GM23338 (cell line): ENCODE measurements around the gene CITED1. TPM values are rescaled to one million over a fixed set of nuclear protein-coding genes. Genes with fewer than 3 reads are reported as not detected.

Experiments used
- ATAC-seq: fragments of 200-7000 bp; cut with Tn5 transposase; 3 replicates; pipeline ENCODE4 v1.9.1; 2020
- DNase-seq: peaks from one replicate; pipeline ENCODE4 v3.0.0-alpha.2; 2015; ENCODE audit warnings: low spot score
- H2AFZ ChIP-seq: fragments of 200-600 bp; sonication (generic); 2 replicates; pipeline ENCODE4 v1.8.0; 2016; ENCODE audit warnings: antibody characterized with exemption, mild to moderate bottlenecking, moderate library complexity
- H3F3A ChIP-seq: fragments of 200-600 bp; sonication (generic); replicated peaks from 2 replicates; pipeline ENCODE4 v1.8.0; 2017; ENCODE audit warnings: antibody characterized with exemption, mixed run types, low read depth
- H3K27ac ChIP-seq: fragments of 200-600 bp; sonication (generic); 2 replicates; pipeline ENCODE4 v1.6.1; 2016; ENCODE audit warnings: low read depth
- H3K27me3 ChIP-seq: fragments of 200-600 bp; sonication (generic); 2 replicates; pipeline ENCODE4 v1.8.0; 2016; ENCODE audit warnings: mild to moderate bottlenecking, mixed run types, moderate library complexity; ENCODE audit not compliant: insufficient read depth
- H3K36me3 ChIP-seq: fragments of 200-600 bp; sonication (generic); 2 replicates; pipeline ENCODE4 v1.8.0; 2016; ENCODE audit warnings: mild to moderate bottlenecking; ENCODE audit not compliant: insufficient read depth
- H3K4me1 ChIP-seq: fragments of 200-600 bp; sonication (generic); 2 replicates; pipeline ENCODE4 v1.8.0; 2016; ENCODE audit warnings: mild to moderate bottlenecking, moderate library complexity; ENCODE audit not compliant: insufficient read depth
- H3K4me2 ChIP-seq: fragments of 200-600 bp; sonication (generic); 2 replicates; pipeline ENCODE4 v1.7.1; 2017; ENCODE audit warnings: mixed run types
- H3K4me3 ChIP-seq: fragments of 200-600 bp; sonication (generic); 2 replicates; pipeline ENCODE4 v1.6.1; 2016; ENCODE audit warnings: mixed run types
- H3K79me2 ChIP-seq: fragments of 200-600 bp; sonication (generic); replicated peaks from 2 replicates; pipeline ENCODE4 v1.8.0; 2017; ENCODE audit warnings: mild to moderate bottlenecking; ENCODE audit not compliant: insufficient read depth
- H3K9me2 ChIP-seq: fragments of 200-600 bp; sonication (generic); 2 replicates; pipeline ENCODE4 v1.8.0; 2017; ENCODE audit not compliant: insufficient read depth
- H4K20me1 ChIP-seq: fragments of 200-600 bp; sonication (generic); replicated peaks from 2 replicates; pipeline ENCODE4 v1.8.0; 2017; ENCODE audit warnings: mild to moderate bottlenecking; ENCODE audit not compliant: insufficient read depth
- H3K27ac Mint-ChIP-seq: 2 replicates; pipeline ENCODE4 v1.8.0; 2020; ENCODE audit warnings: inconsistent platforms, mild to moderate bottlenecking, moderate library complexity, mixed read lengths
- H3K27me3 Mint-ChIP-seq: 3 replicates; pipeline ENCODE4 v1.8.0; 2022; ENCODE audit warnings: low read depth, mild to moderate bottlenecking, moderate library complexity, mixed read lengths, inconsistent platforms; ENCODE audit not compliant: insufficient read depth, poor library complexity
- H3K36me3 Mint-ChIP-seq: 3 replicates; pipeline ENCODE4 v1.8.0; 2021; ENCODE audit warnings: low read depth, mild to moderate bottlenecking, inconsistent platforms, moderate library complexity, mixed read lengths
- H3K4me1 Mint-ChIP-seq: 3 replicates; pipeline ENCODE4 v1.8.0; 2020; ENCODE audit warnings: mild to moderate bottlenecking, inconsistent platforms, mixed read lengths
- H3K4me3 Mint-ChIP-seq: 3 replicates; pipeline ENCODE4 v1.8.0; 2021; ENCODE audit warnings: moderate library complexity, mild to moderate bottlenecking, inconsistent platforms, mixed read lengths
- H3K9me3 Mint-ChIP-seq: 3 replicates; pipeline ENCODE4 v1.8.0; 2020; ENCODE audit warnings: moderate library complexity, mild to moderate bottlenecking, inconsistent platforms, mixed read lengths
- STAT1 ChIP-seq: IDR thresholded peaks from one replicate; pipeline ENCODE4 v1.6.1; 2016; ENCODE audit warnings: antibody characterized with exemption; ENCODE audit not compliant: unreplicated experiment
- ZNF114 ChIP-seq: fragments of 250-450 bp; sonication (Bioruptor Pico); IDR thresholded peaks from 2 replicates; pipeline ENCODE4 v1.5.0; 2020; ENCODE audit warnings: mild to moderate bottlenecking, moderate library complexity
- ZNF462 ChIP-seq: fragments of 250-450 bp; sonication (Bioruptor Pico); IDR thresholded peaks from 2 replicates; pipeline ENCODE4 v1.5.0; 2020; ENCODE audit warnings: mild to moderate bottlenecking, moderate library complexity
- polyA plus RNA-seq: library from polyadenylated mRNA; unstranded; fragments of >200 nt; fragmentation: Nextera tagmentation; extraction: Ambion mirVana; gene quantifications from 2 replicates; pipeline ENCODE4 v1.2.1, GENCODE V29; 2016
- total RNA-seq: library from RNA; depleted of rRNA; stranded (reverse); fragments of >200 nt; shearing (Covaris generic); gene quantifications from 2 replicates; pipeline ENCODE4 v1.2.3, GENCODE V29; 2014

The CITED1 gene
- total and polyA plus RNA-seq, 2 experiments from 2014 or later, result 0.45 to 1.1 TPM

GRCh38 chrX:72309297-72310071 lies 3.8 kb upstream of the CITED1 start:
- Histone ChIP-seq H4K20me1 (no peaks in the 10 kb centered on the region), H3K36me3 (no peaks in the 10 kb centered on the region), H2AFZ (peak overlapping the region; percentile 87), H3K27me3 (peaks cover 65% of the 10 kb centered on the region), H3K27ac (no peak overlapping the region), H3K4me3 (peak overlapping the region; percentile 58), H3K79me2 (no peaks in the 10 kb centered on the region), H3K4me1 (0 out of 2 replicates have a peak, but pooled peaks cover 1% of the 10 kb centered on the region), H3K9me2 (no peaks in the 10 kb centered on the region), H3F3A (peaks cover 3% of the 10 kb centered on the region; the same call in 1 of the 2 replicates), H3K4me2 (peak overlapping the region; percentile 80)
- peak overlapping the region; percentile 66 for H3K4me3 Mint-ChIP-seq
- H3K27ac Mint-ChIP-seq, result no peak overlapping the region
- DNase-seq (peak; percentile 41), ATAC-seq (peak; percentile 9)
- TF ChIP-seq ZNF462 (CRISPR knock-in tag) (no peak), ZNF114 (no peak), STAT1 (no peak)
- H3K27me3 Mint-ChIP-seq, result peaks cover 60% of the 10 kb centered on the region
- peaks cover 16% of the 10 kb centered on the region; the same call in 2 of the 3 replicates for H3K4me1 Mint-ChIP-seq
- no peaks in the 10 kb centered on the region for H3K36me3 Mint-ChIP-seq
- 0 out of 3 replicates have a peak, but pooled peaks cover 4% of the 10 kb centered on the region for H3K9me3 Mint-ChIP-seq
